AG04449 (cell line): ENCODE measurements around the gene SPTA1.

Experiments used
- CTCF ChIA-PET: fragments of 350-600 bp; formaldehyde crosslinking; extraction: SDS; loops from one replicate; lab custom pipeline; 2021; ENCODE audit warnings: antibody characterized with exemption; lab: Yijun Ruan, JAX
- POLR2A ChIA-PET: fragments of 400-600, 350-600 bp; formaldehyde crosslinking; extraction: SDS; loops from one replicate; lab custom pipeline; 2020; ENCODE audit warnings: antibody characterized with exemption, inconsistent platforms; lab: Yijun Ruan, JAX
- DNase-seq: peaks from one replicate; pipeline ENCODE4 v3.0.0-alpha.2; 2010; ENCODE audit warnings: low read depth, low spot score
- H3K4me3 ChIP-seq: 2 replicates; pipeline ENCODE4 v1.5.1; 2011; ENCODE audit warnings: low read depth, mild to moderate bottlenecking, control low read depth, low read length
- CTCF ChIP-seq: IDR thresholded peaks from one replicate; pipeline ENCODE4 v1.5.1; 2011; ENCODE audit warnings: mild to moderate bottlenecking, moderate library complexity, low read length, control low read depth, inconsistent platforms; ENCODE audit not compliant: insufficient read depth; ENCODE audit errors: missing control alignments

The SPTA1 gene

GRCh38 chr1:158607296-158607695, 79.2 kb downstream of the SPTA1 start:
- POLR2A ChIA-PET: no interaction called here

DNA sequence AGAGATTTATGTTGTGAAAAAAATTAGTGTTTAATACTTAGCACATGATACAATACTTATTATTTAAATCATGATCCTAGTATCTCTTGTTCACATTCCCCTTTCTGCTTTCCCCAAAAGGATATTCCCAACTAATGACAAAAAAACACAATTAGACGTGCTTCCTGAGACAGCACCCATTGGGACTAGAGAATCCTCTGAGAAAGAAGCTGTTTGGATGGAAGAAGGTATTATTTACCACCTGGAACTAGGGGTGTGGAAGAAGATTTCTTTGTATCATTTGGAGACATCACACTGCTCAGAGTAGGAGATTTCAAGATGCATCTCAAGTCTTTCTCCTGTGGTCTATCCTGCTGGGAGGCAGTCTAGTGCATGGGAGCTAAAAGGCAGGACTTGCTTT, 81.5 kb downstream of the SPTA1 start, which contains the start of gene OR10Z1:
Gene OR10Z1, plus strand, starts transcription at position 301 of the 400 bp plus-strand sequence. CDS start 1,171 bp downstream, outside the sequence.
- DNase-seq: no peak
- ChIA-PET POLR2A (no interaction called here), CTCF (no interaction called here)
- no peak for TF ChIP-seq CTCF
- H3K4me3 ChIP-seq: no peak within 1 kb of the TSS

More at GRCh38 chr1:158607296-158607695, 79.2 kb downstream of the SPTA1 start:
- no peak for DNase-seq
- H3K4me3 ChIP-seq: no peak overlapping the region
- CTCF ChIA-PET: no interaction called here
- no peak for TF ChIP-seq CTCF

DNA sequence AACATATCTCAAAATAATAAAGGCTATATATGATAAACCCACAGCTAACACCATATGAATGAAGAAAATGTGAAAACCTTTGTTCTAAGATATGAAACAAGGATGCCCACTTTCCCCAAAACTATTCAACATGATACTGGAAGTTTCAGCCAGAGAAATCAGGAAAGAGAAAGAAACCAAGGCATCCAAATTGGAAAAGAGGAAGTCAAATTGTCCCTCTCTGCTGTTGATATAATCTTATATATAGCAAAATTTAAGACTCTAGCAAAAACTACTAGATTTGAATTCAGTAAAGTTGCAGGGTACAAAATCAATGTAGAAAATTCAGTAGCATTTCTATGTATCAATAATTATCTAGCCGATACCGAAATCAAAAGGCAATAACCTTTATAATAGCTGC, 85.8 kb downstream of the SPTA1 start:
- ChIA-PET POLR2A (no interaction called here), CTCF (no interaction called here)
- DNase-seq: no peak
- no peak for TF ChIP-seq CTCF
- no peak overlapping the region for H3K4me3 ChIP-seq

- CTCF ChIA-PET: no interaction called here
- TF ChIP-seq CTCF: no peak
- POLR2A ChIA-PET: no interaction called here
- no peak overlapping the region for H3K4me3 ChIP-seq
- no peak for DNase-seq
These were observed 99.6 kb downstream of the SPTA1 start for GRCh38 chr1:158586942-158587341.

DNA sequence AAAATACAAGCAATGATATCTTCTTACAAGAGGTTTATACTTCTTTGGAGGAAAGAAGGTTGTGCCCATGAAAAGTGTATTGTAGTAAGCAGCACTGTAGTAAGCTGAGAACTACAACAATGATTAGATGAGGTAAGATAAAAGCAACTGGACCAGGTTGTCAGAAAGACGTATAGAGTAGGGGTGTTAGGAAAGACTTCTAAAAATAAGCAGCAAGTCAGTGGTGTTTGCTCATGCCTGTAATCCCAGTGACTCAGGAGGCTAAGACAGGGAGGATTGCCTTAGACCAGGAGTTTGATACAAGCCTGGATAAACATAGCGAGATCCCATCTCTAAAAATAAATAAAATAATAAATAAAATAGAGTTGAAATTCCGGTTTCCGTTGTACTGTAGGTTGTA, 102.6 kb downstream of the SPTA1 start:
- ChIA-PET CTCF (no interaction called here), POLR2A (no interaction called here)
- H3K4me3 ChIP-seq: no peak overlapping the region
- no peak for DNase-seq
- TF ChIP-seq CTCF: no peak

- POLR2A ChIA-PET: no interaction called here
- no peak for TF ChIP-seq CTCF
- CTCF ChIA-PET: no interaction called here
- no peak for DNase-seq
- no peak within 1 kb of the TSS for H3K4me3 ChIP-seq
These were observed 106.8 kb downstream of the SPTA1 start, which contains the start of gene OR10X1 for GRCh38 chr1:158579733-158580132. Gene OR10X1 (minus strand): TSS chr1:158579899. CDS start chr1:158579899, 0 bp downstream.
